ENCODE measurements around the gene THRA. TPM values are rescaled to one million over a fixed set of nuclear protein-coding genes. Genes with fewer than 3 reads are reported as not detected.

THRA gene
- total and polyA plus RNA-seq, 9 of the 15 experiments (the other 6 are each of a cell fraction or from before 2014, with no cell fraction given): 0.34 to 23.4 (median 12.7) TPM

GRCh38 chr17:40098846-40099618, 36.3 kb downstream of the THRA start (continued):
- no peak for TF ChIP-seq CHAMP1 (IDR thresholded peaks at IDR 0.05)
- no peak for TF ChIP-seq SMARCB1 (IDR thresholded peaks at IDR 0.05; ENCODE audit: insufficient read length, low read depth)
- TF ChIP-seq ZNF717 (CRISPR knock-in tag; IDR thresholded peaks at IDR 0.05): no peak
- no peak for TF ChIP-seq CHCHD3 (CRISPR knock-in tag; IDR thresholded peaks at IDR 0.05)
- TF ChIP-seq KLF16 (IDR thresholded peaks at IDR 0.05): peak; percentile 55
- TF ChIP-seq SAP30 (IDR thresholded peaks at IDR 0.05; ENCODE audit: borderline replicate concordance, insufficient read depth, low read depth, low read length, poor library complexity, severe bottlenecking): peak; percentile 98
- no peak for TF ChIP-seq THAP12 (CRISPR knock-in tag; IDR thresholded peaks at IDR 0.05)
- TF ChIP-seq MNT (conservative IDR thresholded peaks at IDR 0.05): peak; percentile 100
- TF ChIP-seq ZNF263 (CRISPR knock-in tag; IDR thresholded peaks at IDR 0.05; ENCODE audit: borderline replicate concordance): no peak; the same call in 1 of the 2 replicates
- TF ChIP-seq ZNF609 (CRISPR knock-in tag; IDR thresholded peaks at IDR 0.05; ENCODE audit: borderline replicate concordance): no peak
- peak; percentile 97 for TF ChIP-seq HDGF (IDR thresholded peaks at IDR 0.05)
- TF ChIP-seq SIN3B (IDR thresholded peaks at IDR 0.05; ENCODE audit: low read depth): no peak
- peak; percentile 86 for TF ChIP-seq DPF2 (IDR thresholded peaks at IDR 0.05)
- peak; percentile 65; the same call in 1 of the 2 replicates for TF ChIP-seq MITF (IDR thresholded peaks at IDR 0.05)

Measured in K562 (cell line).